ENCODE measurements around the gene CDK14.

CDK14 gene

GRCh38 chr7:90677486-90678404, 81.6 kb downstream of the CDK14 start:
- TF ChIP-seq TCF12 (IDR thresholded peaks at IDR 0.05; ENCODE audit: low read depth) (no peak), TAF1 (IDR thresholded peaks at IDR 0.05; ENCODE audit: low read depth) (no peak), EP300 (IDR thresholded peaks at IDR 0.05; ENCODE audit: borderline replicate concordance) (no peak), FOXM1 (IDR thresholded peaks at IDR 0.05; ENCODE audit: borderline replicate concordance, low read depth) (no peak), YY1 (IDR thresholded peaks at IDR 0.05; ENCODE audit: low read depth) (no peak), CREB1 (IDR thresholded peaks at IDR 0.05; ENCODE audit: low read depth) (no peak), CEBPB (IDR thresholded peaks at IDR 0.05) (no peak), EGR1 (IDR thresholded peaks at IDR 0.05) (no peak), ZBTB7A (IDR thresholded peaks at IDR 0.05; ENCODE audit: low read depth) (no peak), TEAD4 (IDR thresholded peaks at IDR 0.05) (no peak), RAD21 (IDR thresholded peaks at IDR 0.05; ENCODE audit: low read depth) (no peak), NFIC (IDR thresholded peaks at IDR 0.05) (no peak)
- TF ChIP-seq, protein P1, sequence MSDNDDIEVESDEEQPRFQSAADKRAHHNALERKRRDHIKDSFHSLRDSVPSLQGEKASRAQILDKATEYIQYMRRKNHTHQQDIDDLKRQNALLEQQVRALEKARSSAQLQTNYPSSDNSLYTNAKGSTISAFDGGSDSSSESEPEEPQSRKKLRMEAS (IDR thresholded peaks at IDR 0.05) = no peak
- TF ChIP-seq, protein P2, sequence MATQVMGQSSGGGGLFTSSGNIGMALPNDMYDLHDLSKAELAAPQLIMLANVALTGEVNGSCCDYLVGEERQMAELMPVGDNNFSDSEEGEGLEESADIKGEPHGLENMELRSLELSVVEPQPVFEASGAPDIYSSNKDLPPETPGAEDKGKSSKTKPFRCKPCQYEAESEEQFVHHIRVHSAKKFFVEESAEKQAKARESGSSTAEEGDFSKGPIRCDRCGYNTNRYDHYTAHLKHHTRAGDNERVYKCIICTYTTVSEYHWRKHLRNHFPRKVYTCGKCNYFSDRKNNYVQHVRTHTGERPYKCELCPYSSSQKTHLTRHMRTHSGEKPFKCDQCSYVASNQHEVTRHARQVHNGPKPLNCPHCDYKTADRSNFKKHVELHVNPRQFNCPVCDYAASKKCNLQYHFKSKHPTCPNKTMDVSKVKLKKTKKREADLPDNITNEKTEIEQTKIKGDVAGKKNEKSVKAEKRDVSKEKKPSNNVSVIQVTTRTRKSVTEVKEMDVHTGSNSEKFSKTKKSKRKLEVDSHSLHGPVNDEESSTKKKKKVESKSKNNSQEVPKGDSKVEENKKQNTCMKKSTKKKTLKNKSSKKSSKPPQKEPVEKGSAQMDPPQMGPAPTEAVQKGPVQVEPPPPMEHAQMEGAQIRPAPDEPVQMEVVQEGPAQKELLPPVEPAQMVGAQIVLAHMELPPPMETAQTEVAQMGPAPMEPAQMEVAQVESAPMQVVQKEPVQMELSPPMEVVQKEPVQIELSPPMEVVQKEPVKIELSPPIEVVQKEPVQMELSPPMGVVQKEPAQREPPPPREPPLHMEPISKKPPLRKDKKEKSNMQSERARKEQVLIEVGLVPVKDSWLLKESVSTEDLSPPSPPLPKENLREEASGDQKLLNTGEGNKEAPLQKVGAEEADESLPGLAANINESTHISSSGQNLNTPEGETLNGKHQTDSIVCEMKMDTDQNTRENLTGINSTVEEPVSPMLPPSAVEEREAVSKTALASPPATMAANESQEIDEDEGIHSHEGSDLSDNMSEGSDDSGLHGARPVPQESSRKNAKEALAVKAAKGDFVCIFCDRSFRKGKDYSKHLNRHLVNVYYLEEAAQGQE (IDR thresholded peaks at IDR 0.05; ENCODE audit: low read depth) = no peak
- TF ChIP-seq, protein P3, sequence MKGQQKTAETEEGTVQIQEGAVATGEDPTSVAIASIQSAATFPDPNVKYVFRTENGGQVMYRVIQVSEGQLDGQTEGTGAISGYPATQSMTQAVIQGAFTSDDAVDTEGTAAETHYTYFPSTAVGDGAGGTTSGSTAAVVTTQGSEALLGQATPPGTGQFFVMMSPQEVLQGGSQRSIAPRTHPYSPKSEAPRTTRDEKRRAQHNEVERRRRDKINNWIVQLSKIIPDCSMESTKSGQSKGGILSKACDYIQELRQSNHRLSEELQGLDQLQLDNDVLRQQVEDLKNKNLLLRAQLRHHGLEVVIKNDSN (IDR thresholded peaks at IDR 0.05) = no peak

DNA sequence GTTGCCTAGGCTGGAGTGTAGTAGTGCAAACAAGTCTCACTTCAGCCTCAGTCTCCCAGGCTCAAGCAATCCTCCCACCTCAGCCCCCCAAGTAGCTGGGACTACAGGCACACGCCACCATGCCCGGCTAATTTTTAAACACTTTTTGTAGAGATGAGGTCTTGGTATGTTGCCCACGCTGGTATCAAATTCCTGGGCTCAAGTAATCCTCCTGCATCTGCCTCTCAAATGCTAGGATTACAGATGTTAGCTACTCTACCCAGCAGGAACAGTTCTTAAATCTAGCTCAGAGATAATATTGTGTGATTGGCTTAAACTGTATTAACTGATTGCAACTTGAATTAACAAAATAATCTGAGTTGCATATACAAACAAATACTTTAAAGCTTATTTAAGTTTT, 82.9 kb downstream of the CDK14 start:
- TF ChIP-seq ZBTB7A (IDR thresholded peaks at IDR 0.05; ENCODE audit: low read depth) (no peak), TAF1 (IDR thresholded peaks at IDR 0.05; ENCODE audit: low read depth) (no peak), CEBPB (IDR thresholded peaks at IDR 0.05) (no peak), FOXM1 (IDR thresholded peaks at IDR 0.05; ENCODE audit: borderline replicate concordance, low read depth) (no peak), RAD21 (IDR thresholded peaks at IDR 0.05; ENCODE audit: low read depth) (no peak), EGR1 (IDR thresholded peaks at IDR 0.05) (no peak), TEAD4 (IDR thresholded peaks at IDR 0.05) (no peak), YY1 (IDR thresholded peaks at IDR 0.05; ENCODE audit: low read depth) (no peak), TCF12 (IDR thresholded peaks at IDR 0.05; ENCODE audit: low read depth) (no peak), NFIC (IDR thresholded peaks at IDR 0.05) (no peak), CREB1 (IDR thresholded peaks at IDR 0.05; ENCODE audit: low read depth) (no peak), EP300 (IDR thresholded peaks at IDR 0.05; ENCODE audit: borderline replicate concordance) (no peak)
- TF ChIP-seq, protein P3 (IDR thresholded peaks at IDR 0.05) = no peak
- TF ChIP-seq, protein P1 (IDR thresholded peaks at IDR 0.05) = no peak
- TF ChIP-seq, protein P2 (IDR thresholded peaks at IDR 0.05; ENCODE audit: low read depth) = no peak

DNA sequence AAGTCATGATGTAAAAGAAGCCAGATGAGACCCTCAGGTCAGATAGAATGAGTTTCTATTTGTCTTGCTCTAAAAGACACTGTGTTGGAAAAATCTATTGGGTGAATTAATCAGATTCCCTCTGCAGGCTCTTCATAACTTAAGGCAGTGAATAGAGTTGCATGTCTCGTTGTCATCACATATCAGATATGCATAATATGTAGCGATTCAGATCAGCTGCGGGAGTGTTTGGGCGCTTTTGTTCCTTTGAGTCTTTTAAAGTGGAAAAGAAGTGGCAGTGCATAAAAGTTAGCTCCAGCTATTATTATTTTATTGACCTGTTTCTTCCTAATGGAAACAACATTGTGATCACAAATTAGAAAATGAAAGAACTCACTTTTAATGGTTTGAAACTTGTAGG, 84.4 kb downstream of the CDK14 start:
- TF ChIP-seq EP300 (IDR thresholded peaks at IDR 0.05; ENCODE audit: borderline replicate concordance) (no peak), YY1 (IDR thresholded peaks at IDR 0.05; ENCODE audit: low read depth) (no peak), NFIC (IDR thresholded peaks at IDR 0.05) (no peak), TEAD4 (IDR thresholded peaks at IDR 0.05) (no peak)
- TF ChIP-seq, protein P3 (IDR thresholded peaks at IDR 0.05) = no peak

DNA sequence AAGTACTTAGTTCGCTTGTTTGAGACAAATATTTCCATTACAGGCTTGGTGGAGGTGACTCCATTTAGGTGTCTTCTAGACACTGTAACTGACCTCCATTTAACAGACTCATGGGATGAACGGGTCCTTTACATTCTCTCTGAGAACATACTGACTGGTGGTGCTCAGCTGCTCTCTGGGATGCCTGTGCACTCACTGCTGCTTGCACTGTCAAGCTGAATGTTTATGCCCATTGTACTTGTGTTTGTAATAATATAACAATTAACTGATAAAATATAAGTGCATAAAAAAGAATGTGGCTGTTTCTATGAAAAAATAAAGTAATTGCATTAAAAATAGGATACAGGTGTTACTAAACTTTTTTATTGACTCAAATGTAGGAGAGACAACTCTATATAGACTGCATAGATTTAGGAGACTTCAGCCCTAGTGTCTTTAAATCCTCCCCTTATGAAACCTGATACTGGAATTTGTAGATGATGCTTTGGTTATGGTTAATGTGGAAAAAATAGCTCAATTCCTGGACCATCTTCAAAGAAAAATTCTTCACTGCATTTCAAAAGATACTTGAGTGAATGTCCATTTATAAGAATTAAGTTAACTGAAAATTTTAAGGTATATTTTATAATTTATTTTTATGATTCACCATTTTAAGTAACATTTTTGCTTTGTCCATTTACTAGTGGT, 85.4 kb downstream of the CDK14 start:
- no peak for TF ChIP-seq RAD21 (IDR thresholded peaks at IDR 0.05; ENCODE audit: low read depth)
- TF ChIP-seq ZBTB7A (IDR thresholded peaks at IDR 0.05; ENCODE audit: low read depth) = no peak
- TF ChIP-seq CREB1 (IDR thresholded peaks at IDR 0.05; ENCODE audit: low read depth) = no peak
- no peak for TF ChIP-seq FOXM1 (IDR thresholded peaks at IDR 0.05; ENCODE audit: borderline replicate concordance, low read depth)
- no peak for TF ChIP-seq EGR1 (IDR thresholded peaks at IDR 0.05)
- no peak for TF ChIP-seq NFIC (IDR thresholded peaks at IDR 0.05)
- no peak for TF ChIP-seq YY1 (IDR thresholded peaks at IDR 0.05; ENCODE audit: low read depth)
- TF ChIP-seq, protein P2 (IDR thresholded peaks at IDR 0.05; ENCODE audit: low read depth) = no peak
- TF ChIP-seq, protein P3 (IDR thresholded peaks at IDR 0.05) = no peak
- no peak for TF ChIP-seq EP300 (IDR thresholded peaks at IDR 0.05; ENCODE audit: borderline replicate concordance)
- TF ChIP-seq TAF1 (IDR thresholded peaks at IDR 0.05; ENCODE audit: low read depth) = no peak
- TF ChIP-seq, protein P1 (IDR thresholded peaks at IDR 0.05) = no peak
- no peak for TF ChIP-seq CEBPB (IDR thresholded peaks at IDR 0.05)
- TF ChIP-seq TEAD4 (IDR thresholded peaks at IDR 0.05) = no peak
